ENCODE results near the gene ABCF2. TPM values are rescaled to one million over a fixed set of nuclear protein-coding genes. Genes with fewer than 3 reads are reported as not detected.

The ABCF2 gene
- total and polyA plus RNA-seq, 2 of the 4 experiments (the other 2 are of a cell fraction), result 46.2 to 103 TPM

DNA sequence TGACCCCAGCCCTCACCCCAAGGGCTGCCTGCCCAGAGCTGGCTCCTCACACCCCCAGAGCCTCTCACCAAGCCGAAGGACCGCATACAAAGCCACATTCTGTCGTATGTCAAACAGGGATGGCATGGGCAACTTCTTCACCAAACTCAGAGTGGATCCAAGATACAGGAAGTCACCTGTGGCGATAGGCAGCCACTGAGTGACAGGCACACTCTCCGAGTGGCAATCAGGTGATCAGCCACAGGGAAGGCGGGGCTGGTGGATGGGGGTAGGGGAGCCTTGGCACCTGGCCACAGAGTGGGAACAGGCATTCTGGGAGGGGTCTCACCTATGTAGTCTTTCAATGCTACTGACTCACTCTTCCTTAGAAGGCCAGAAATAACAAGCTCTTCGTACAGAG lies 32.8 kb downstream of the ABCF2 start:
- BruUV-seq (replicated peaks), result no TSS peak
- POLR2A ChIA-PET (ENCODE audit: unreplicated experiment), result no interaction called here

More for the DNA sequence above, 32.8 kb downstream of the ABCF2 start:
- Histone ChIP-seq H3K9me3 (ENCODE audit: control insufficient read depth, insufficient read depth, low read length) (no peaks in the 10 kb centered on the region), H3K79me1 (ENCODE audit: low read depth in 1 of 2, low read length in 2 of 2) (no peaks in the 10 kb centered on the region), H3K23ac (ENCODE audit: low read depth, low read length) (no peak overlapping the region), H4K91ac (ENCODE audit: insufficient read depth, low read depth, low read length) (no peak overlapping the region), H3K4ac (ENCODE audit: low read depth, low read length) (no peak overlapping the region), H3K27ac (ENCODE audit: insufficient read depth, low read length) (no peak overlapping the region), H3K4me3 (ENCODE audit: insufficient read depth, low read depth, low read length) (no peak overlapping the region), H3K4me1 (ENCODE audit: control insufficient read depth, insufficient read depth, low read length) (no peaks in the 10 kb centered on the region), H3K27me3 (ENCODE audit: control insufficient read depth, insufficient read depth, low read length) (peaks cover 90% of the 10 kb centered on the region), H2BK120ac (ENCODE audit: low read depth, low read length) (no peak overlapping the region), H2BK15ac (ENCODE audit: low read depth, low read length) (no peak overlapping the region), H4K20me1 (ENCODE audit: insufficient read depth, low read length) (no peaks in the 10 kb centered on the region), H3K4me2 (ENCODE audit: low read depth, low read length) (no peak overlapping the region), H3K14ac (replicated peaks; ENCODE audit: low read depth, low read length) (no peak overlapping the region), H2AK9ac (replicated peaks; ENCODE audit: low read depth, low read length, poor library complexity) (no peak overlapping the region), H2BK5ac (ENCODE audit: low read depth, low read length, poor library complexity, severe bottlenecking) (no peak overlapping the region), H2AK5ac (ENCODE audit: low read depth, low read length) (no peak overlapping the region), H4K8ac (ENCODE audit: low read depth in 2 of 2, low read length in 2 of 2) (no peak overlapping the region), H3K56ac (ENCODE audit: extremely low read depth, insufficient read depth, low read length) (no peak overlapping the region), H3K18ac (ENCODE audit: low read depth, low read length) (no peak overlapping the region), H4K5ac (ENCODE audit: low read depth, low read length) (no peak overlapping the region), H3K9ac (ENCODE audit: low read depth, low read length) (no peak overlapping the region), H2BK20ac (ENCODE audit: low read depth, low read length) (no peak overlapping the region), H2AFZ (replicated peaks; ENCODE audit: low read length, poor library complexity) (no peak overlapping the region), H3K9me1 (ENCODE audit: insufficient read depth, low read length) (no peaks in the 10 kb centered on the region), H3K36me3 (ENCODE audit: control insufficient read depth, insufficient read depth, low read length) (no peaks in the 10 kb centered on the region)
- no peak for DNase-seq
- dilution Hi-C loops (cut with HindIII; ENCODE audit: low sequenced_read_pairs, unreplicated experiment) (no loop called here), intact Hi-C loops (cut with micrococcal nuclease) (no loop called here), in situ Hi-C loops (cut with MboI; ENCODE audit: low sequenced_read_pairs) (no loop called here)
- ATAC-seq (ENCODE audit: low read depth), result no peak
- WGBS, 2 experiments (ENCODE audit: extremely low coverage in 2 of 2, insufficient read length in 1 of 2), result 61% methylated on average over 3 of the region's 7 CpGs; no CpG with 5 or more reads in 1 of the 2 experiments
- CTCF ChIA-PET, result no interaction called here
- TF ChIP-seq CTCF (conservative IDR thresholded peaks at IDR 0.05; ENCODE audit: low read depth, low read length) (no peak), FOS (IDR thresholded peaks at IDR 0.05; ENCODE audit: low read depth, low read length) (no peak), SMC3 (IDR thresholded peaks at IDR 0.05; ENCODE audit: low read depth, low read length) (no peak), CEBPB (IDR thresholded peaks at IDR 0.05; ENCODE audit: low read depth, low read length) (no peak), MAZ (IDR thresholded peaks at IDR 0.05; ENCODE audit: borderline replicate concordance, low read depth, low read length) (no peak), NFE2L2 (IDR thresholded peaks at IDR 0.05; ENCODE audit: low read depth, low read length) (no peak)
- TF ChIP-seq, protein P1, sequence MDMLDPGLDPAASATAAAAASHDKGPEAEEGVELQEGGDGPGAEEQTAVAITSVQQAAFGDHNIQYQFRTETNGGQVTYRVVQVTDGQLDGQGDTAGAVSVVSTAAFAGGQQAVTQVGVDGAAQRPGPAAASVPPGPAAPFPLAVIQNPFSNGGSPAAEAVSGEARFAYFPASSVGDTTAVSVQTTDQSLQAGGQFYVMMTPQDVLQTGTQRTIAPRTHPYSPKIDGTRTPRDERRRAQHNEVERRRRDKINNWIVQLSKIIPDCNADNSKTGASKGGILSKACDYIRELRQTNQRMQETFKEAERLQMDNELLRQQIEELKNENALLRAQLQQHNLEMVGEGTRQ (IDR thresholded peaks at IDR 0.05; ENCODE audit: low read depth, low read length), result no peak

Data from IMR-90 (cell line).